Right ventricle myocardium superior (tissue), 1 donor: Measurements from ENCODE around the gene ARMCX1. TPM values are rescaled to one million over a fixed set of nuclear protein-coding genes. Genes with fewer than 3 reads are reported as not detected.
"Not testable (repeated sequence)": the region's sequence is repeated elsewhere in the genome, so short reads cannot be mapped to it uniquely, and the experiment has no call there.

ENCODE experiments used
- ATAC-seq: fragments of 200-7000 bp; cut with Tn5 transposase; one replicate; pipeline ENCODE4 v1.9.1; 2020; ENCODE audit warnings: mild to moderate bottlenecking; ENCODE audit not compliant: poor library complexity
- DNase-seq: peaks from one replicate; pipeline ENCODE4 v3.0.0-alpha.2; 2020
- intact Hi-C: fragments of 100-400 bp; cut with DNase I; formaldehyde crosslinking; loops from one replicate; pipeline ENCODE4 v1.11.2; 2022
- long read RNA-seq: library from polyadenylated mRNA; unstranded; transcript quantifications from one replicate; pipeline ENCODE4 v2.0.0, GENCODE V29; 2021
- total RNA-seq: library from RNA; stranded (reverse); fragmentation: NEBNext Ultra II Directional; extraction: Animal tissue kit (Norgen Biotek cat#: 25700); gene quantifications from one replicate; pipeline ENCODE4 v1.2.1, GENCODE V29; 2021
- donor health status: DM: no; HTN: yes; CAD: no; lungs with severe emphysema.

The ARMCX1 gene
- 29.8 TPM for total RNA-seq
- long read RNA-seq, transcript ARMCX1-201 (4 exons, 2,141 nt) = major isoform, 51 of 78 reads
- long read RNA-seq, partial matches to known transcripts = 6 of 78 reads
- long read RNA-seq, other reads (novel, unspliced or antisense) = 21 of 78 reads

- DNase-seq (peak; percentile 84), ATAC-seq (peak; percentile 95)
- intact Hi-C loops = no loop called here
These were observed at the start of gene ARMCX1 for GRCh38 chrX:101550362-101550750. ARMCX1 (plus strand) TSS chrX:101550547; CDS start chrX:101552931, 2,384 bp downstream.

DNA sequence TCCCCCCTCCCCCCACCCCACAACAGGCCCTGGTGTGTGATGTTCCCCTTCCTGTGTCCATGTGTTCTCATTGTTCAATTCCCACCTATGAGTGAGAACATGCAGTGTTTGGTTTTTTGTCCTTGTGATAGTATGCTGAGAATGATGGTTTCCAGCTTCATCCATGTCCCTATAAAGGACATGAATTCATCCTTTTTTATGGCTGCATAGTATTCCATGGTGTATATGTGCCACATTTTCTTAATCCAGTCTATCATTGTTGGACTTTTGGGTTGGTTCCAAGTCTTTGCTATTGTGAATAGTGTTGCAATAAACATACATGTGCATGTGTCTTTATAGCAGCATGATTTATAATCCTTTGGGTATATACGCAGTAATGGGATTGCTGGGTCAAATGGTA, 47.4 kb upstream of the ARMCX1 start:
- intact Hi-C loops, DNase-seq, ATAC-seq: not testable (repeated sequence)

DNA sequence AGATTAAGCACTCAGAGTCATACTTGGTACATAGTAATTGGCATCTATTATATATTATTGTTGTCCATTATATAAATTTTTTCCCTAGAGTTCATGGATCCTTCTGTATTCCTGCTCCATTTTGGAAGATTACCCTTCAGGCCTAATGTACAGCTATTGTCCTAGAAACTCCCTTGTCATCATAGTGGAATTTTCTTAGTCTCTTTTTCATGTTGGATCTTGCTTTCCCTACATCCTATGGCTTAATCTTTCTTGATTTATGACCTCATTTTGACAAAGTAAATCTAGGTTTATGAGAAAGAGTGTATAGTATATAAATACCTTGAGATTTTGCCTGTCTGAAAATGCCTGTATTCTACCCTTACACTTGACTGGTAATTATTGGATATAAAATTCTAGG, 43.0 kb upstream of the ARMCX1 start:
- DNase-seq (no peak), ATAC-seq (no peak)
- intact Hi-C loops = no loop called here

DNA sequence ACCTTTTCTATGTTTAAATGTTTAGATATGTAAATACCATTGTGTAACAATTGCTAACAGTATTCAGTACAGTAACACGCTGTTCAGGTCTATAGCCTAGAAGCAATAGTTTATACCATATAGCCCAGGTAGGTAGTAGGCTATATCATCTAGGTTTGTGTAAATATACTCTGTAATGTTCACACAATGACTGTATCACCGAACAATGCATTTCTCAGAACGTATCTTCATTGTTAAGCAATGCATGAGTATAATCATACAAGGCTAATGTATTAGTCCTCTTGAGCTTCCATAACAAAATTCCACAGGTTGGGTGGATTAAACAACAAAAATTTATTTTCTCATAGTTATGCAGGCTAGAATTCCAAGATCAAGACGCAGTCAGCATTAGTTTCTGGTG, 42.4 kb upstream of the ARMCX1 start:
- ATAC-seq = no peak
- intact Hi-C loops = no loop called here
- DNase-seq = no peak

DNA sequence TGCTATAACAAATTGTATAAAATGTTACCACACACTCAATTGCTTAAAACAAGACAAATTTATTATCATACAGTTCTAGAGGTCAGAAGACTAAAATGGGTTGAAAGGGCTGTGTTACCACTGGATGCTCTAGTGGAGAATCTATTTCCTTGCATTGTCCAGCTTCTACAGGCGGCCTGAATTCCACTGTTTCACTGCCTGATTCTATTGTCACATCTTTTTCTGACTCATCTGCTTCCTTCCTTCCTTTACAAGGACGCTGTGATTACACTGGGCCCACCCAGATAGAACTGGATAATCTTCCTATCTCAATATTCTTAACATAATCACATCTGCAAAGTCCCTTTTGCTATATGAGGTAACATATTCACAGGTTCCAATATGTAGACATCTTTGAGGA, 19.4 kb upstream of the ARMCX1 start:
- intact Hi-C loops = no loop called here
- ATAC-seq = no peak

DNA sequence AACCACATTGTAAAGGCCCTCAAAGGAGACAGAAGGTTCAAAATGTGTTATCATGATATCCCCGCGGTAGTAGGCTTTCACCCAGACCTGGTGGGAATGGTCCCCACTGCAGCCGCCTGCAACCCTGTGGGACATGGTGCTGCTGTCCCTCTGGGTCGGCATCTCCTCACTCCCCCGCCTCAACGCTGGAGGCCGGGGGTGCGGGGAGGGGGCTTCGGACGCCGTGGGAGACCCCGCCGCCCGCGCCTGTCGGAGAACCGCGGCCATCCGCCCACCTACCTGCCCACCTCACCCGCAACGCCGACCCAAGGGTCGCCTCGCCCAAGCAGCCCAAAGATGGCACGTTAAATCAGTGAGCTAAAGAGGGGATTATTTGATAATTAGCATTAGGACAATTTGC, 11.2 kb upstream of the ARMCX1 start:
- intact Hi-C loops = no loop called here

More for the DNA sequence above, 19.4 kb upstream of the ARMCX1 start:
- DNase-seq = no peak

DNA sequence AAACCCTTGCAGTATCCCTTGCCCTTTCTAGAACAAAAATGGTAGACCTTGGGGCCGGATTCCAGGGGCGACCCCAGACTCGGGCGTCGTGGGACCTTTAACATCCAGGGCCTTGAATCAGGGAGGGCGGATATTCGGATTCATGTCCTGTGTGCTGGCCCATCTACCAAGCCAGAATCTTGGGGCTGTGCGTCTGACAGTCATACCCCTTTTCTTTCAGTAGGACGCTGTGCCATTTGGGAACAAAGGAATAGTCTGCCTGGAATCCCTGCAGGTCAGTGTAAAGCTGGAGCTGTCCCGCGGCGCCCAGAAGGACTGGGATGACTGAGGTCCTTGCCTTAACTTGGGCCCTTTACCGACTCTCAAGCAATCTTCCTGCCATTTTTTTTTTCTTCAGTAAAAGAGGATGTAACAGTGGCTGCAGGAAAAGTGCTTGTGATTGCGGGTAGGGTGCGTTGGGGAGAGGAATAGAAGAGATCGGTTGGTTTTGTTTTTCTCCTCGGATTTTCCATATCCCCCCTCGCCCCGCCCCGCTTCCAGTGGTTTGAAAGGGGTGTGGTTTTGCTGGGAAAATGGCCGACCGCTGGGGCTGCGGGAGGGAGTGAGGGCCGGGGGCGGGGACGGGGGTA, 518 bp downstream of the ARMCX1 start:
- intact Hi-C loops = no loop called here
- DNase-seq = peak; percentile 72
- ATAC-seq = peak; percentile 92

More for the DNA sequence above, 11.2 kb upstream of the ARMCX1 start:
- ATAC-seq = no peak
- DNase-seq = no peak

- ATAC-seq (no peak), DNase-seq (no peak)
- intact Hi-C loops = no loop called here
These were observed 1.0 kb downstream of the ARMCX1 start for GRCh38 chrX:101551380-101551767.

- DNase-seq = no peak
- no peak for ATAC-seq
- intact Hi-C loops = no loop called here
These were observed 2.4 kb downstream of the ARMCX1 start for GRCh38 chrX:101552714-101553113.

- intact Hi-C loops = no loop called here
- no peak for ATAC-seq
- DNase-seq = no peak
These were observed 14.3 kb downstream of the ARMCX1 start for GRCh38 chrX:101564651-101565050.

DNA sequence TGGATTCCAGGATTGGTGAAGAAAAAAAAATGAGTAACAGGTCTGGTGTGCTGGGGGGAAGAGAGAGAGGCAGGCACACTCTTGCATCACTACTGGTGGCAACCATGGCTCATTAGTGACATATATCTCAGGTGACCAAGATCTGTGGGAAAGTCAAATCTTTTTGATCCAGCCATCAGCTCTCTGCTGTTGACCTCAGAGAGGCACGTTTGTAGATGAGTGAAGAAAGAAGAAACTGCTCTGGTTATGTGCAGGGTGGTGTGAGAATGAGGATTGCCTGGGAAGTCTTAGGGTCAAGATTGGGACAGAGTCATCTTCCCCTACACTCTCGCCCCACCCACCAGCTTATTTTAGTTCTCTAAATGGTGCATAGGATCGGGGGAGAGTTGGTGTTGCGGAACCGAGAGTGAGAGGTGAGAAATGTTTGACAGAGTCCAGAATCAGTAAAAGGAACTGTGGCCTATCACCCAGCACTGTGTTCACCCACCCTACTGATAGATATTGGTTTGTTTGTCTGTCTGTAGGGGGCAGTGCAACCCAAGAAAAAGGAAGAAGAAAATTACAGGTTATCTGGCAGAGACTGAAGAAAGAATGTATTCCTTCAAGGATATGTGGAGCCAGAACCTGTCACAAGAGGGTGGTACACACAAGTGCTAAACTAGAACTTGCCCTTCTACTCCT, 45.5 kb downstream of the ARMCX1 start:
- peak; percentile 63 for ATAC-seq
- intact Hi-C loops = loop anchor here (5.0 kb wide), 1 partner anchor 201 kb away; no protein-coding TSS in a partner anchor
- DNase-seq = no peak

DNA sequence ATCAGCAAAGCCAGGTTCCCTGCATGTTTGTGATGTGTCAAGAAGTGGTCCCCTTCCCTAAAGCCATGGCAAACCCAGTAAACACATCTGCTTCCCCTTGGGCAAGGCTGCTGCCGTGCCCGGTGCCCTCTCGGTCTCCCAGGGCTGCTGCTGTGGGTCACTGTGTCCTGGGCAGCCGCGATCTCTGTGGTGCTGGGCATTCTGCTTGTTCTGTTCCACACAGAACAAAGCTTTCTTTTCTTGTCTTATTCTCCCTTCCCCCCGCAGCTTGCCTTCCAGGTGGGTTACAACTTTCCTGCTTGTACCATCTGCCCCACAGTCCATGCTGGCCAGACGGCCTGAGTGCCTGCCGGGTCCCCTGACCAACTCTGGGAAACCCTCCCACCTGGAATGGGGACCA, 49.2 kb downstream of the ARMCX1 start:
- DNase-seq, ATAC-seq: not testable (repeated sequence)
- intact Hi-C loops = loop anchor here (5.0 kb wide), 1 partner anchor 198 kb away; no protein-coding TSS in a partner anchor

GRCh38 chrX:101602077-101602476, 51.7 kb downstream of the ARMCX1 start:
- intact Hi-C loops = no loop called here
- DNase-seq (no peak), ATAC-seq (no peak)

Other genes with a start within 250 kb of the ARMCX1 start
- 20.3 TPM for gene TIMM8A, start 201.8 kb upstream of the ARMCX1 start, total RNA-seq
- 1.8 TPM for gene BTK, start 164.4 kb upstream of the ARMCX1 start, total RNA-seq
- gene RPL36A, start 159.5 kb upstream of the ARMCX1 start, total RNA-seq = 72.0 TPM
- 9.1 TPM for gene GLA, start 142.6 kb upstream of the ARMCX1 start, total RNA-seq
- gene HNRNPH2, start 142.3 kb upstream of the ARMCX1 start, total RNA-seq = 46.9 TPM
- 4.6 TPM for gene ARMCX4, start 65.1 kb upstream of the ARMCX1 start, total RNA-seq
- 22.3 TPM for gene ARMCX6, start 67.5 kb downstream of the ARMCX1 start, total RNA-seq
- gene ARMCX3, start 72.6 kb downstream of the ARMCX1 start, total RNA-seq = 53.5 TPM
- 31.7 TPM for gene ARMCX2, start 109.3 kb downstream of the ARMCX1 start, total RNA-seq